NCI-H1048 (cell line): Measurements from ENCODE around the gene GLUD1.
"Not testable (repeated sequence)": the region's sequence is repeated elsewhere in the genome, so short reads cannot be mapped to it uniquely, and the experiment has no call there.

Experiments used
- DNase-seq: peaks from one replicate; lab custom pipeline; 2025; lab: John Stamatoyannopoulos, UW

GLUD1 gene

GRCh38 chr10:87043579-87043978 is 51.1 kb downstream of the GLUD1 start:
- DNase-seq: not testable (repeated sequence)

GRCh38 chr10:87038786-87039185 is 55.9 kb downstream of the GLUD1 start:
- no peak for DNase-seq

GRCh38 chr10:87038286-87038717 is 56.3 kb downstream of the GLUD1 start:
- DNase-seq: no peak

- DNase-seq: no peak
Observed at GRCh38 chr10:87036623-87037022, 58.0 kb downstream of the GLUD1 start.

GRCh38 chr10:87030912-87031635 is 63.6 kb downstream of the GLUD1 start:
- no peak for DNase-seq

GRCh38 chr10:87030419-87030818 is 64.2 kb downstream of the GLUD1 start:
- DNase-seq: not testable (repeated sequence)

GRCh38 chr10:87026747-87027508 is 67.7 kb downstream of the GLUD1 start:
- not testable (repeated sequence) for DNase-seq

GRCh38 chr10:87025285-87025958 is 69.2 kb downstream of the GLUD1 start:
- DNase-seq: not testable (repeated sequence)

GRCh38 chr10:87020056-87020455 is 74.6 kb downstream of the GLUD1 start, which contains the start of gene FAM25A:
Gene FAM25A (plus strand): TSS chr10:87020294. CDS start chr10:87020325, 31 bp downstream.
- DNase-seq: not testable (repeated sequence)

GRCh38 chr10:87019504-87019903 is 75.1 kb downstream of the GLUD1 start:
- DNase-seq: not testable (repeated sequence)

- not testable (repeated sequence) for DNase-seq
Observed at GRCh38 chr10:87019066-87019465, 75.6 kb downstream of the GLUD1 start.

- DNase-seq: not testable (repeated sequence)
Observed at GRCh38 chr10:87018127-87018526, 76.5 kb downstream of the GLUD1 start.

GRCh38 chr10:87014986-87015716 is 79.5 kb downstream of the GLUD1 start:
- DNase-seq: not testable (repeated sequence)

- not testable (repeated sequence) for DNase-seq
Observed at GRCh38 chr10:87013528-87013927, 81.1 kb downstream of the GLUD1 start.

- not testable (repeated sequence) for DNase-seq
Observed at GRCh38 chr10:87009134-87009696, 85.4 kb downstream of the GLUD1 start.

GRCh38 chr10:87008303-87008702 is 86.3 kb downstream of the GLUD1 start:
- DNase-seq: not testable (repeated sequence)

GRCh38 chr10:87007674-87008073 is 87.0 kb downstream of the GLUD1 start:
- not testable (repeated sequence) for DNase-seq

GRCh38 chr10:87007124-87007523 is 87.5 kb downstream of the GLUD1 start:
- not testable (repeated sequence) for DNase-seq

- DNase-seq: no peak
Observed at GRCh38 chr10:87000491-87000890, 94.2 kb downstream of the GLUD1 start.
